Fibroblast of gingiva (primary cell): Measurements from ENCODE around the gene ARHGAP22.

Source experiments
- DNase-seq: peaks from one replicate; pipeline ENCODE4 v3.0.0-alpha.2; 2011; ENCODE audit warnings: low read depth

The ARHGAP22 gene

DNA sequence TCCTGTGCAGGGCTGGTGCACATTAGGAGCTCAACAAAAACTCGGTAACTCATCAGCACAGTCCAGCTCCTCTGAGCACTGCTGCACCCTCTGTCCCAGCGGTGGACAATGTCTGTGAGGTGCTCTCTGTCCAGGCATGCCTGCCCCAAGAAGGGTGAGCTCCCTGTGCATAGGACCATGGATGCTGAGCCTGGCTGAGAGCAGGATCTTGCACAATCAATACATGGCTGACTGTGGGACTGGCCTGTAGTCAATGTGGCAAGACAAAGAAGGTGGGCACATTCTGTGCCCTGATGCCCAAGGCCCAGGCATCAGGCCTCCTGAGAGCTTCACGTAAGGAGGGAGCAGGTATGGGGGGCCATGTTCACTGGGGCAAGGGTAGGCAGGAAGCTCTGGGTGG is 17.1 kb downstream of the ARHGAP22 start:
- no peak for DNase-seq

DNA sequence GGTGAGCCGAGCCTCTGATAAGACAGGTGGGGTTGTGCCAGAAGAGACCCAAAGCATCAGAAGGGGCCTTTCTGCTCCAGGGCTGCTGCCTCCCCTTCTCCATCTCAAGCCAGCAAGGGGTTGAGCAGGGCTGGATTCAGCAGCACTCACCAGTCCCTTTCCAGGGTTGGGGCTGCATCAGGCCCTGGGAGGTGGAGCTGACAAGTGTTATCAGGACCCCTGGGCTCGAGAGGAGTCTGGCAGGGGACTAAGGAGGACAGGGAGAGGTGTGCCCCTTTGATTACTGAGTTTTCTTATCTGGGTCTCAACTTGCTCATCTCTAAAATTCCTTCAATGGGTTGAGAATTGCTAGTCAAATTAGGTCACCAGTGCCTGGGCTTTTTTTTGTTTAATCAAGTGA is 17.8 kb downstream of the ARHGAP22 start:
- no peak for DNase-seq

DNA sequence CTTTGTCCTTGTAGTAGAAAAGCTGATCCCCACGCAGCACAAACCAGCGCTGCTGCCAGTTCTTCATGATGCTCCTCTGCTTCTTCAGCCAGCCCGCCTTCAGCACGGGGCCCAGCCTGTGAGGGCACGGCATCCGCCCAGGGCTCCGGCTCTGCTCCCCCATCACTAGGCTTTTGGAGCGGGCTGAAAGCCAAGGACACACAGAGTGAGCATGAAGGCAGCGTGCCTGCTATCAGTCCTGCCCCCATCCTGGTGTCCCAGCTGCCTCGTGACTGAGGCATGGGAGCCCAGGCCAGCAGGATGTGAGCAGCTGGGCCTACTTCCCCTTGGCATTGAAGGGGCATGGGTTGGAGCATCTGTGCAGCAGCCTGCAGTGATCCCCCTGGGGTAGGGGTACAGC is 21.9 kb downstream of the ARHGAP22 start:
- DNase-seq: no peak

DNA sequence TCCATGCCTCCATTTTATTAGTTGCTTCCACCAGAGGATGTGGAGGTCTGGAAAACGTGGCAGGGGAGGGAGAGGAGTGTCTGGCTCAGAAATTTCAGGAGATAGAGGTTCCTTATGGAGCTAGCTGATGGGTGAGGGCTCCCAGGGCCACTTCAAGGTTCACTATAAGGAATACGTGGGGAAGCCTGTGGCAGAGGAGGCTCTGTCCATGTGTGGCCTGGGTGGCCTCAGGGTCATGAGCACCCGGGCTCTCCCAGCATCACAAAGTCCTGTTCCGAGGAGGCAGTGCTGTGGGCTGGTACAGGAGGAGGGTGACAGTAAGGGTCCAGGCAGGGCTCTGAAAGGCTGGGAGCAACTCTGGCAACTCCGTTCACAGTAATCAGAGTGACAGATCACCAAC is 24.6 kb downstream of the ARHGAP22 start:
- no peak for DNase-seq

DNA sequence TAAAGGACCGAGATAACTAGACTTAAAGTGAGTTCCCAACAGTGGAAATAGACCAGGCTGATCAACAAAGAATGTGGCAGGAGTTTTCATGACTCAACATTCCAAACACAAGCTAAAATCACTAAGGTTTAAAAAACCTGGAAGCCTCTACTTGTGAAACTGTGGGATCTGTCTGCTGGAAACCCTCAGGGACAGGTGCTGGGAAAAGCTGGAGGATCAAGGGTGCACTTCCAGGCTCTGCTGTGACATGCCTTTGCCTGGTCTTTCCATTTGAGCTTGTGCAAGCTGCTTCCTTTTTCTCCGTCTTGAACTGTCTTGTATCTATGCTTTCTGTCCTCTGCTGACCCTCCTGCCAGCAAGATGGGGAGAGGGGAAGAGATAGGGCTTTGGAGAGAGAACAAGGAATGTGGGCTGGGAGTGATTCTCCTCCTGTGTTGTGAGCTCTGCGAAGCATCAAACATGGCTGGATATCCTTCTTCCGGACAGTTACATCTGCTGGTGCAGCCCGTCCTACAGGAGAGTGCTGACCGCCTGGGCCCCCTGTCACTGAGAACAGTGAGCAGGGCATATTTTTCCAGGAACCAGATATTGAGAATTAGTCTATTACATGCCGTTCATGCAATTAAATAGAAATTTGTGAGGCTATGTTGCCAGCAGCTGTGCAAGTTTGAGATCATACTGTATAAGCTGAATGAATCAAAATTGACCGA is 25.5 kb downstream of the ARHGAP22 start:
- DNase-seq: no peak

DNA sequence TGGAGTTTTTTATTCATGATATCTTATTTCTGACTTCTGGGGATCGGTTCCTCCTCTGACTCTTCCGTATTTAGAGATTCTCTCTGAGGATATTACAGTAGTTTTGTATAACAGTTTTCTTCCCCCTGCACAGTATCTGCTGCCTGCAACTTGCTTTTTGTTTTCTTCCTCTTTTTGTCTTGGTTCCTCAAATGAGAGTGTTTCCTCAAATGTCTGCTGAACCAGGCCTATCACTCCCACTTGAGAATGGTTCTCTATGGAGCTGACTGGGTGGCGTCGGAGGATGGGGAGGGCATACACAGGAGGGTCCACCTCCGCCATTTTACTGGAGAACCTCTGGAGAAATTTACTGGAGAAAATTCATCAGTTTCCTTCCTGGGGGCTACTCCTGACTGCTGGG is 27.7 kb downstream of the ARHGAP22 start:
- no peak for DNase-seq

DNA sequence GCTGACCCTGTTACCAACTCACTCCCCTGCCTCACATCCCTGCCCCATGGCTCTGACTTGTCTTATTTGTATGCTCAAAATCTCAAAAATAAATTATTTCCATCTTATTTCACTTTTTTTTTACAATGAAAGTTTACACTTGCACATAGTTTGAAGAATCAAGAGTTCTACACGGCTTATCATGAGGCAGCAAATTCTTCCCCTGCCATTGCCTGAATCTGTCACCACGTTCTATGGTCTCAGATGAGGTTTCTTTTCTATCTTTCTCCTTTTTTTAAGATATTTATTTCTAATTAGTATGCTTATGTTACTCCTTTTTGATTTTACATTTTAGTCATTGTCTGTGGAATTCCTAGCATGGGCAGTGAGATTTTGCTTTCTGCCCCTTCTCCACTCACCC is 28.4 kb downstream of the ARHGAP22 start:
- no peak for DNase-seq

DNA sequence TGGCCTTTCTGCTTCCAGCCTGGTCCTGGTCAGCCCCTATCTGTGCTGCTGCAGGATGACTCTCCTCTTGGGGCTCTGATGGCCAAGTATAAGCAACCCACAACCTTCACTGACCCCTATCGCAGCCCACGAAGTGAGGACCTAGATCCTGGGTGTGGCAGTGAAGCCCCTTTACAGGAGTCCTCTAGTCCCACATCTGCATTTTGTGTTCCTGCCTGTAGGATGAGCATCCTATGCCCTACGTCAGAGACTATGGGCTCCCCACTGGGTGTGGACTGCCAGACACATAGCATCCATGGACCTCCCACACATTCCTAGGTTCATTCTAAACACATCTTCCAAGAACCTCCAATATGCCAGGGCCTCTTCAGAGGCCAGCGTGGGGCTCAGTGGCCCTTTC is 29.0 kb downstream of the ARHGAP22 start:
- DNase-seq: no peak

DNA sequence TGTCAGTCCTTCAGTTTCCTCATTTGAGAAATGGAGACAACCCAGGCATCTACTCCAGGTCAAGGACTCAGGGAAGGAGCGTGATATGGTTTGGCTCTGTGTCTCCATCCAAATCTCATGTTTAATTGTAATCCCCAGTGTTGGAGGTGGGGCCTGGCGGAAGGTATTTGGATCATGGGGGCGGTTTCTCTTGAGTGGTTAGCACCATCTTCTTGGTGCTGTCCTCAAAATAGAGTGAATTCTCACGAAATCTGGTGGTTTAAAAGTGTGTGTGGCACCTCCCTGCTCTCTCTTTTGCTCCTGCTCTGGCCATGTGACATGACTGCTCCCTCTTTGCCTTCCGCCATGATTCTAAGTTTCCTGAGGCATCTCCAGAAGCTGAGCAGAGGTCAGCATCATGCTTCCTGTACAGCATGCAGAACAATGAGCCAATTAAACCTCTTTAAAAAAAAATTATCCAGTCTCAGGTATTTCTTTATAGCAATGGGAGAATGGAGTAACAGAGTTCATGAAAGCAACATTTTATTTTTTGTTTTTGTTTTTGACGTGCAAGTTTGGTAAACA is 30.0 kb downstream of the ARHGAP22 start:
- DNase-seq: no peak

DNA sequence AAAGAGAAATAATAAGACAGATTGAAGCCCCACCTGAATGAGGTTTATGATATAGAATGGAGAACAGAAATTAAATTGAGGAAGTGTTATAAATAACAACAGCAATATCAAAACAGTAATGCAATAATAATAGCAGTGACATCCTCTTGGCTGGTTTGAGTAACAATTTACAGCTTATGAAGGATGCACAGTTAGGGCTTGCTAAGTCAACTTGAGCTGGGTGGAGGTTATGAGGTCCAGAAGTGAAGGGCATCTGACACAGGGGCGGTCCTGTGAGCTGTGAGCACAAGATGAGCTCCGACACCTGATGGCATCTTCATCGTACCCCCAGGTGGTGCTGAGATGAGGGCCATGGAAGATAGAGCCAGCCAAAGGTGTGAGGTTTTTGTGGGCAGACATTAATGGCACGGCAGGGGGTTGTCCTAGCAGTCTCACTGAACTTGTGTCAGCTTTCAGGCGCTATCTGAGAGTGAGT is 30.5 kb downstream of the ARHGAP22 start:
- no peak for DNase-seq

DNA sequence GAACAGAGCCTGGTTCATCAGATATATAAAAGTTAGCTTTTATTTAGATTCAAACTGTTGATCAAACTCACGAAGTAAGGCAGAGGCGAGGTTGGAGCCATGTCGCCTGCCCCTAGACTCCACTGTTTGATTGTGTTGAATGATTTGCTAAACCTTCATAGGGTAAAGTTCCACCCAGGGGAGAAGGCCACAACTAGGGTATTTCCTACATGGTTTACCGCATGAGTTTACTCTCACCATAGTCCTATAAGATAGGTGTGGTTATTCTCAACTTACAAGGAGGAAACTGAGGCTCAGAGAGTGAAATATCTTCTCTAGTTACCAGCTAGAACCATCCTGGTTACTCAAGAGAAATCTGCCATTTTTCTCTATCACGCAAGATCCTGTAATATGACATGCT is 31.8 kb downstream of the ARHGAP22 start:
- no peak for DNase-seq

DNA sequence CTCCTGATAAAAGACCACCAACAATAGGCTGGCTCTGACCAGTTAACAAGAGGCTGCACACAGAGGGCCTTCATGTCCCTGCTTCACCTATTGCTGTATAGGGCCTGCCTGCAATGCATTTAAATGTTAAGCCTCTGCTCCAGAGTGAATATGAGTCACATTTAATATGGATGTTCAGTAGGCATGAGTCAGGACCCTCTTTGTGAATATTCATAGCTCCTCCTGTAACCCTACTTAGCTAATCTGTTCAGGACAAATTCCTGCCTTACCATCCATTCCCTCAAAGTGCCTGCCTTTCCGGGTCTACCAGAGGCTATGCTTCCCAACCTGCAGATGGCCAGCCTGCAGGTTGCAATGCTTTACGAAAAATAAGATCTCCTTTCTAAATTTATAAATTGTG is 32.5 kb downstream of the ARHGAP22 start:
- no peak for DNase-seq

DNA sequence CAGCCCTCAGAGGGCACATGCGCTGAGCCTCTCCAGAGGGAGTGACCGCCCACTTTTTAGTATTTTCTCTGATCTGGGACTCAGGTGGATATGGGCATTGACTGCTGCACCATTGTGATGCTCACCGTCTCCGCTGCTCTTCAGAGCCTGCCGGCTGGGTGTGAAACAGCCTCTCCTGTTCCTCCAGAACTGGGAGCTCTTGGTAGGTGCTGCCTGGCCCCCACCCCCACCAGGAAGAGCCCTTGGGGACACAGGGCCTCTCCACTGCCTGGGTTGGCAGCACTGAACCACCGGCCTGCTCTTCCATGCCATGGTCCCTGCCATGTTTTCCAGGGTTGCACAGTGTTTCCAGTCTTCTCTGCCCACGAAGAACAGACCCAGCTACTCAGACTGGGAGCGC is 36.3 kb downstream of the ARHGAP22 start:
- no peak for DNase-seq

DNA sequence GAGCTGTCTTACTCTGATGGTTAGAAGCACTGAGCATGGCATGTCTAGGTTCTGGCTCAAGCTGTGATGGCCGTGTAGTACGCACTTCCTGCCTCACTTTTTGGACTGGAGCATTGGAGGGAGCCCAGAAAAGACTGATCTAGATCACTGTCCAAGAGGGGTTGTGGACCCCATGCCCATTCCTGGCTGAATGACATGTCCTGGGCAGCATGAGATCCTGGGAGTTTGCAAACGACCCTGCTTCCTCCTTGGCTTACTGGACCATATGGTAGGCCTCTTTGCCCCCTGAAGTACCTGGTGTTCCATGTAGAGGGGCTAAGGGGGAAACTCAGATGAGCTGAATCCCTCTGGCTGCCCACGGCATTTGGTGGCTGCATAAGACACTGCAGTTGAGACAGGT is 36.7 kb downstream of the ARHGAP22 start:
- DNase-seq: no peak

DNA sequence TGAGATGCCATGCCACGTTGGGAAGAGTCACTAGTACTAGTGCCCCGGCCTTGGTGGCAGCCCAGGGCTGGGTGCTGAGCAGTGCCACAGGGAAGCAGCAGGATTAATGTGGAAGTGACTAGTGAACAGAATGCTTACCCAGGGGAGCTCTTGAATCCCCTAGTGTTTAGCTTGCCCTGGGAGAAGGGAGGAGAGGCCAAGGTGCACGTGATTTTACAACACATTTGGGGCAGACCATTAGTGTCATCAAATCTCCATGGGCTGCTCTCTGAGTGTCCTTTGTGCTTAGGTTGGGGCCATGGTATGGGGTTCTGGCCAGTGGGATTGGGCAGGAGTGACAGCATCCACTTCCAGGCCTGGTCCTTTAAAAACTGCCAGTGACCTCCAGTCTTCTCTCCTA is 37.5 kb downstream of the ARHGAP22 start:
- DNase-seq: no peak

DNA sequence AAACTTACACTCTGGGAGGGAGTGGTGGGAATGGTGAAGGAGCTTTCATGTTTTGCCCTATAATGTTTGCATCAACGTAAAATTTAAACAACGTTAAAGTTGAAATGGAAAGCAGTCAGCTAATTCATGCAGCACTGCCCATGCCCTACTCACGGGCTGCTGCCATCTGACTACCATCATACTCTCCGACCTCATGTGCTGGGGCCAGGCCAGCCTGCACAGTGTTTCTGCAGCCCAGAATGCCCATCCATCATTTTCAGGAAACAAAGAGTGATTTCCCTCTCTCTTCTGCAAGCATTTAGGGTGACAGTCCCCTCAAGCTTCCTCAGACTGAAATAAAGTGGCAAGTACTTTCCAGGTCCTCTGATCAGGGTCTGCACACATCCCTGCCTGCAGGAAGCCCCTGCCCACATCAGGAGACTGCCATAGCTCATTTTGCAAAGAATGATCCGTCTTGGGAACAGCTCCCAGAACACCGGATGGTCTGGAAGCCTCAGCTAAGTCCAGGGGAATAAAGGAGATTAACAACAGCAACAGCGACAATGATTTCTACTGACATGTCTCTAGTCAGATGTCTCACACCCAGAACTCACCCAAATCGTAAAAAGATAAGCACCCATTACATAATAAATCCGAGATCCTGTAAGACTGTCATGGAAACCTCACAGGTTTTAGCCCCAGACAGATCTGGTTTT is 40.3 kb downstream of the ARHGAP22 start:
- no peak for DNase-seq

DNA sequence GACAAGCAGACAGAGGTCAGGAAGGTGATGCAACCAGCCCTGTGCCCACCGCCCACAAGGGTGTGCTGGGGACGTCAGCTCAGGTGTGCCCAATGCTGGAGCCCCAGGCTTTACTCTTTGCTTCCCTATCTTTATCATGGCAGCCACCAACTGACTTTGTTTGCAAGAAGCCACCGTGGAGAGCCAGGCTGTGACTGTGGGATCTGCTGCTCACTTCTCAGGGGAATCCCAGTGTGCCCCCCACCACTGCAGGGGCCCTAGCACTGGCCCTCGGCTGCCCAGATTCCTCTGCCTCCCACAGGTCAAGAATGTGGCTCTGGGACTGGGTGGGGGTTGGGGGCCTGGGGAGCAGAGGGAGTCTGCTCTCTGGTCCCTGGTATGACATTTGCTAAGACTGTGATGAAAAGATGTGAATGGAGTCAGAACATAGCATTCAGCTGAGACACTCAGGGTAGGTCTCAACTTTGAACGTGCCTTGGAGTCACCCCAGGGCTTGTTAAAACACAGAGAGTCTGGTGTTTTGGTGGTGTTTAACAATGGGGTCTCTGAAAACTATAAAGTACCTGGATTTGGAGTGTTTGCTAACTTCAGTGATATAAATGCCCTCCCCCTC is 47.3 kb downstream of the ARHGAP22 start:
- no peak for DNase-seq

DNA sequence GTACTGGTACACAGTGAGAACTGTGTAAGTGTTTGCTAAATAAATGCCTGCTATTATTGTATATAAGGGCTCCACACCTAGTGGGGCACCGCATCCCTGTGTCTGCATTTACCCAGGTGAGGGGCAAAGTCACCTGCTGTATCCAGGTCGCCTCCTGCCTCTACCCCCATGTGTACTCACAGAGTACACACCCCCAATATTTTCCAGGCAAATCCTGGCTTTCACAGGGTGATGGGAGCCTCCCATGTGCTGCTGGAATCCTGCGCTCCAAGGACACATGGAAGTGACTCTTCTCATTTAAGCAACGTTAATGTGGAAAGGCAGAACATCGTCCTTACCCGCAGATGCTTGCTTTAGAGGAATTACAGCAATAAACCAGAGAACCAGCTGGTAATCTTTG is 48.2 kb downstream of the ARHGAP22 start:
- no peak for DNase-seq

DNA sequence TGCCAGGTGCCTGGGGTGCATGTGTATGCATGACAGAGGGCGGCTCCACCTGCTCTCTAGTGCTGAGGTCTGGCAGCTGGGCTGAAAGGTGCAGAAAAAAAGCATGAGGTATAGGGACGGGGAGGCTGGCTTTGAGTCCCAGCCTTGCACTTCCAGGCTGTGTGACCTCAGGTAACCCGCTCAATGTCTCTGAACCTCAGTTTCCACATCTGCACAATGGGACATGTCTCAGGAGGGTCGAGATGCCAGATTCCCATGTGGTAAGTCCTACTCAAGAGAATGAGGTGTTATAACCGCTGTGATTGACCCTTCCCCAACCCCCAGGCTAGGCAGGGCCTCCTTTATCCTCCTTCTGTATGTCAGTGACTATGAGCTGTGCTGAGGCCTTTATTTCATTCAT is 48.8 kb downstream of the ARHGAP22 start:
- no peak for DNase-seq

DNA sequence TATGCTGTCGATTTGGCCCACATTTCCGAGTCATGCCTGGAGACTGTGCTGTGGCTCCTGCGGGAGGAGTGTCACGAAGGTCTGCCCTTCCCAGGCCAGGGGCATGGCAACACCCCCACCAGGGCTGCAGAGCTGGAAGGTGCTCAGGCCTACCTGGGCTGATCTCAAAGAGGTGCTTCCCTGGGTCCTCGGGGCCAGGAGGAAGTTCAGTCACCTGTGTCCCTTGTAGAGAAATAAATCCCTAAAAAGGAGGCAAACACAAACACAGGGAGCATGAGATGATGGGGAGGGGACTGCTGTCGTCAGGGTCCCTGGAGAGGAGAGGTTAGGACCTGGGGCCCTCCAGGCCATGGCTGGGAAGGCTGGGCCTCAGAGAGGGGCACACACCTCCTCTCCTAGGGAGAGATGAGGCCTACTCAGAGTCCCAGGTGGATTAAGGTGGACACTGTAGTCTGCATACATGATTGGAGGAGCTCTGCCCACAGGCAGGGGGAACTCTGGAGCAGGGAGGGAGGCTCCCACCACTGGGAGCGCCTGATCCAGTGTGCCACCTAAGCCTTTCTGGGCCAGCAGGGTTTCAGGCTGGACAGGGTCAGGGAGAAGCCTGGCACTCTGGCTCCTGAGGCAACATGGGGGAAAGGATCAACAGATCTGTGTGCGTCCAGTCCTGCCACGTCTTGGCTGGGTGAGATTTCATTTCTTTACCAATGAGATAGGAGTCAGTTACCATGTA is 49.4 kb downstream of the ARHGAP22 start:
- no peak for DNase-seq

DNA sequence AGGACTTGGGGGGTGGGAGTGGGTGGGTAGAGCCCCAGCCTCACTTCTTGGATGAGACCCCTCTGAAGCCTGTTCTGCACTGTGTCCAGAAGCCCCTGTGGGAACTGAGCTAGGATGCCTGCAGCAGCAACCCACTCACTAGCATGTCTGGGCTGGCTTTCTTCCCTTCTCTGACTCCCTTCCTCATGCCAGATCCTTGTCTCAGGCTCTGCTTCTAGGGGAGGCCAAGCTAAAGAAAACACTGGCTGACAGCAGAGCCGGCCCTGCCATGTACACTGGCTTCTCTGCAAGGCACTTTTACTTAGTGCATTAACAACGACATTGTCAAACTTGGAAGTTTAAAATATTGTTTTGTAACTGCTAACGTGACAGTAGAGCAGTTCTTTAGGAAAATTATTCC is 50.2 kb downstream of the ARHGAP22 start:
- DNase-seq: no peak

DNA sequence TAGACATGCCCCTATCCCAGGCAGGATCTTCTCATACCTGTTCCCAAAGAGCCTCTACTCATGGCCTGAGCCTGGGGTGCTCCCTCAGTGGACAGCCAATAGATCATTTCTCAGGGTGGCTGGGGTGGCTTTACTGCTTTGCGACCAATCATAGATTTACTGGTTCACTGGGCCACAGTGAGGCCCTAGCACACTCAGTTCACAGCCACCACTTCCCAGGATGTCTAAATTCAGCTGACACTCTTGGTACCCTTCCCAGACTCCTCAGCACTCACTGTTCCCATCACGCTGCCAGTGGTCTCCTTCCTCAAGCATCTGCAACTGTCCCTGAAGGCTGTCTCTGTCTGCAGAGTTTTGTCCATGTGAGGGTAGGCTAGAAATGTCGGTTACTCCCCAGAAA is 50.6 kb downstream of the ARHGAP22 start:
- DNase-seq: no peak
